ENCODE data around the gene CYTH4. TPM values are rescaled to one million over a fixed set of nuclear protein-coding genes. Genes with fewer than 3 reads are reported as not detected.

Gene CYTH4
- total and polyA plus RNA-seq, 2 of the 8 experiments (the other 6 are each of a cell fraction or from before 2014, with no cell fraction given), result 0.09 TPM; not detected in 1

- Histone ChIP-seq H2BK15ac (ENCODE audit: low read length) (no peak overlapping the region), H2BK20ac (ENCODE audit: low read length) (no peak overlapping the region), H3K4me1 (replicated peaks in 1 of 4; ENCODE audit: control insufficient read depth in 3 of 4, insufficient read depth in 4 of 4, low read length in 3 of 4) (peaks cover 0 to 2% (median 0%) of the 10 kb centered on the region in 4 experiments; a peak in 1 of 7 replicates), H2BK120ac (replicated peaks; ENCODE audit: low read depth, low read length) (no peak overlapping the region), H3K14ac (ENCODE audit: insufficient read length) (no peak overlapping the region), H3K79me1 (ENCODE audit: low read depth, low read length) (no peaks in the 10 kb centered on the region), H3K56ac (replicated peaks; ENCODE audit: insufficient read length, low read depth, low read length) (no peak overlapping the region), H3K27me3 (replicated peaks in 1 of 4; ENCODE audit: control insufficient read depth in 3 of 4, extremely low read depth in 1 of 4, insufficient read depth in 3 of 4, low read length in 3 of 4) (no peaks in the 10 kb centered on the region; a peak in 1 of 7 replicates), H3K18ac (ENCODE audit: extremely low read depth, low read length) (no peak overlapping the region), H3K23ac (ENCODE audit: insufficient read length) (no peak overlapping the region), H3K4me2 (ENCODE audit: insufficient read depth in 1 of 2, low read depth in 2 of 2, low read length in 2 of 2) (no peak overlapping the region), H2AK5ac (ENCODE audit: low read depth, low read length) (peak overlapping the region; percentile 42; the same call in 1 of the 2 replicates), H2BK5ac (ENCODE audit: low read depth, low read length) (no peak overlapping the region), H4K8ac (ENCODE audit: extremely low read depth, insufficient read depth, low read length) (no peak overlapping the region), H3K9me3 (ENCODE audit: insufficient read depth in 2 of 2, low read depth in 1 of 2, low read length in 1 of 2) (no peaks in the 10 kb centered on the region), H3K23me2 (ENCODE audit: low read depth, low read length) (no peaks in the 10 kb centered on the region), H4K91ac (replicated peaks; ENCODE audit: insufficient read length, low read length) (no peak overlapping the region), H3K9ac (replicated peaks in 1 of 4; ENCODE audit: extremely low read depth in 1 of 4, low read depth in 3 of 4, low read length in 3 of 4) (no peak overlapping the region), H3K4ac (replicated peaks; ENCODE audit: insufficient read length, low read depth, low read length) (no peak overlapping the region), H4K20me1 (replicated peaks in 1 of 2; ENCODE audit: control insufficient read depth in 1 of 2, insufficient read depth in 2 of 2, low read length in 2 of 2) (no peaks in the 10 kb centered on the region), H2AFZ (ENCODE audit: low read length) (no peak overlapping the region), H3K4me3 (ENCODE audit: extremely low read depth in 1 of 4, insufficient read depth in 2 of 4, low read depth in 3 of 4, low read length in 4 of 4) (no peak overlapping the region), H3K27ac (ENCODE audit: low read depth, low read length) (no peak overlapping the region), H4K5ac (ENCODE audit: insufficient read length, low read depth, low read length) (no peak overlapping the region), H3K79me2 (ENCODE audit: control insufficient read depth in 1 of 2, insufficient read depth in 2 of 2, low read length in 2 of 2) (no peaks in the 10 kb centered on the region), H2BK12ac (ENCODE audit: low read depth, low read length) (no peak overlapping the region), H3K36me3 (ENCODE audit: control insufficient read depth in 2 of 4, insufficient read depth in 4 of 4, low read length in 3 of 4) (no peaks in the 10 kb centered on the region)
- ChIA-PET CTCF (ENCODE audit: partially characterized antibody) (interaction anchor here (1.3 to 3.5 kb wide), 4 partner anchors 11 to 38 kb away, joined by 3 to 25 read pairs (median 7); no protein-coding TSS in a partner anchor), POLR2A (ENCODE audit: partially characterized antibody) (no interaction called here)
- FAIRE-seq (no peak), DNase-seq (ENCODE audit: low read depth in 1 of 2, low spot score in 2 of 2) (no peak)
- no peak for TF ChIP-seq KDM4A (IDR thresholded peaks at IDR 0.05; ENCODE audit: low read depth, low read length, severe bottlenecking)
- TF ChIP-seq TAF1 (IDR thresholded peaks at IDR 0.05; ENCODE audit: low read depth, low read length), result no peak
- no peak for TF ChIP-seq CBX8 (IDR thresholded peaks at IDR 0.05; ENCODE audit: borderline replicate concordance, low read depth, low read length)
- no peak for TF ChIP-seq EZH2 (IDR thresholded peaks at IDR 0.05; ENCODE audit: low read depth, low read length, severe bottlenecking)
- TF ChIP-seq CBX5 (IDR thresholded peaks at IDR 0.05; ENCODE audit: low read depth, low read length), result no peak
- 88% methylated on average over 5 of the region's 5 CpGs; no CpG with 5 or more reads in 1 of the 2 experiments for WGBS, 2 experiments (ENCODE audit: extremely low coverage in 1 of 2, insufficient coverage in 1 of 2, insufficient read length in 1 of 2, insufficient replicate concordance in 2 of 2, low coverage in 1 of 2, low lambda C conversion rate in 2 of 2, missing lambda C conversion rate in 1 of 2)
Measured at GRCh38 chr22:37278261-37278660, 4.0 kb upstream of the CYTH4 start.

Data from H1 (cell line).